ENCODE data around the gene RGS6.

DNA sequence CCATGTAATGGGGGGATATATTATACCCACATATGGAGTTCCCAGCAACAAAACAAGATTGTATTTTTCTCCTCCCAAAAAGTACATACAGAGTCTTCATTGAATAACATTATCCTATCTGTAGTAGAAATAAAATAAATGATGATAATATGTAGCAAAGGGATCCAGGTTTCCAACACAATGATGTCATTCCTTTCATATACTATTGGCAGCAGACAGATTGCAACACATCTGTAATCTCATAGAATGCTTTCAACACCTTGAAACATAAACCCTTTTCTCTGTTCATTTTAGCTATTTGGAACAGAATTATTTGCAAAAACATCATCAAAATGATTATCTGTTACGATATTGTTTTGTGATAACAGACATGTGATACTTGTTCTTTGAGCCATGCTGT is 644.0 kb downstream of the RGS6 start:
- TF ChIP-seq, protein P1, sequence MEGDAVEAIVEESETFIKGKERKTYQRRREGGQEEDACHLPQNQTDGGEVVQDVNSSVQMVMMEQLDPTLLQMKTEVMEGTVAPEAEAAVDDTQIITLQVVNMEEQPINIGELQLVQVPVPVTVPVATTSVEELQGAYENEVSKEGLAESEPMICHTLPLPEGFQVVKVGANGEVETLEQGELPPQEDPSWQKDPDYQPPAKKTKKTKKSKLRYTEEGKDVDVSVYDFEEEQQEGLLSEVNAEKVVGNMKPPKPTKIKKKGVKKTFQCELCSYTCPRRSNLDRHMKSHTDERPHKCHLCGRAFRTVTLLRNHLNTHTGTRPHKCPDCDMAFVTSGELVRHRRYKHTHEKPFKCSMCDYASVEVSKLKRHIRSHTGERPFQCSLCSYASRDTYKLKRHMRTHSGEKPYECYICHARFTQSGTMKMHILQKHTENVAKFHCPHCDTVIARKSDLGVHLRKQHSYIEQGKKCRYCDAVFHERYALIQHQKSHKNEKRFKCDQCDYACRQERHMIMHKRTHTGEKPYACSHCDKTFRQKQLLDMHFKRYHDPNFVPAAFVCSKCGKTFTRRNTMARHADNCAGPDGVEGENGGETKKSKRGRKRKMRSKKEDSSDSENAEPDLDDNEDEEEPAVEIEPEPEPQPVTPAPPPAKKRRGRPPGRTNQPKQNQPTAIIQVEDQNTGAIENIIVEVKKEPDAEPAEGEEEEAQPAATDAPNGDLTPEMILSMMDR (IDR thresholded peaks at IDR 0.05): no peak
- TF ChIP-seq POLR2A (IDR thresholded peaks at IDR 0.05) (no peak), POLR2AphosphoS5 (IDR thresholded peaks at IDR 0.05) (no peak)

All from breast epithelium (tissue), 3 donors.